Subcutaneous adipose tissue (tissue), 4 donors: ENCODE measurements around the gene C6orf132. TPM values are rescaled to one million over a fixed set of nuclear protein-coding genes. Genes with fewer than 3 reads are reported as not detected.

Experiments used
- total RNA-seq, 4 donors: library from RNA; depleted of rRNA; stranded (reverse); fragments of >200 nt; gene quantifications; one replicate each; pipeline ENCODE4 v1.1.0, GENCODE V29; 2016
- TF ChIP-seq, protein P1 (sequence below): fragments of 450-650 bp; IDR thresholded peaks from one replicate; pipeline ENCODE4 v1.5.1; 2016; ENCODE audit warnings: low read depth, mild to moderate bottlenecking, control low read depth, antibody characterized with exemption, moderate library complexity

The C6orf132 gene
- total RNA-seq, 4 donors from 2014 or later: 1.3 to 5.3 (median 2.6) TPM

DNA sequence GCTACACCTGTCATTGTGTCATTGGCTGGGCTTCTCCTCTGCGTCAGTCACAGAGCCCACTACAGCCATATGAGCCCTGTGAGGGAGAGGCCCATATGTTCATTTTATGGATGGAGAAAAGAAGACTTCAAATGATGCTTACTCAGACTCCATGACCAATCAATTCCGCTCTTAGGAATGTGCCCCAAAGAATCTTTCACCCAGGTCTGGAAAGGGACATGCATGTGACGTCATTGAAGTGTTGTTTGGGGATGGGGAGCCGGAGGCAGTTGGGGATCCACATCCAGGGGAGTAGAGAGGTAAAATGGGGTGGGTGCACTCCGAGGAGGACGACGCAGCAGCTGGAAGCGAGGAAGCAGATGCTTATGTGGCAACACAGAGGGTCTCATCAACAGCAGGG is 9.6 kb upstream of the C6orf132 start:
- TF ChIP-seq, protein P1, sequence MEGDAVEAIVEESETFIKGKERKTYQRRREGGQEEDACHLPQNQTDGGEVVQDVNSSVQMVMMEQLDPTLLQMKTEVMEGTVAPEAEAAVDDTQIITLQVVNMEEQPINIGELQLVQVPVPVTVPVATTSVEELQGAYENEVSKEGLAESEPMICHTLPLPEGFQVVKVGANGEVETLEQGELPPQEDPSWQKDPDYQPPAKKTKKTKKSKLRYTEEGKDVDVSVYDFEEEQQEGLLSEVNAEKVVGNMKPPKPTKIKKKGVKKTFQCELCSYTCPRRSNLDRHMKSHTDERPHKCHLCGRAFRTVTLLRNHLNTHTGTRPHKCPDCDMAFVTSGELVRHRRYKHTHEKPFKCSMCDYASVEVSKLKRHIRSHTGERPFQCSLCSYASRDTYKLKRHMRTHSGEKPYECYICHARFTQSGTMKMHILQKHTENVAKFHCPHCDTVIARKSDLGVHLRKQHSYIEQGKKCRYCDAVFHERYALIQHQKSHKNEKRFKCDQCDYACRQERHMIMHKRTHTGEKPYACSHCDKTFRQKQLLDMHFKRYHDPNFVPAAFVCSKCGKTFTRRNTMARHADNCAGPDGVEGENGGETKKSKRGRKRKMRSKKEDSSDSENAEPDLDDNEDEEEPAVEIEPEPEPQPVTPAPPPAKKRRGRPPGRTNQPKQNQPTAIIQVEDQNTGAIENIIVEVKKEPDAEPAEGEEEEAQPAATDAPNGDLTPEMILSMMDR: no peak

DNA sequence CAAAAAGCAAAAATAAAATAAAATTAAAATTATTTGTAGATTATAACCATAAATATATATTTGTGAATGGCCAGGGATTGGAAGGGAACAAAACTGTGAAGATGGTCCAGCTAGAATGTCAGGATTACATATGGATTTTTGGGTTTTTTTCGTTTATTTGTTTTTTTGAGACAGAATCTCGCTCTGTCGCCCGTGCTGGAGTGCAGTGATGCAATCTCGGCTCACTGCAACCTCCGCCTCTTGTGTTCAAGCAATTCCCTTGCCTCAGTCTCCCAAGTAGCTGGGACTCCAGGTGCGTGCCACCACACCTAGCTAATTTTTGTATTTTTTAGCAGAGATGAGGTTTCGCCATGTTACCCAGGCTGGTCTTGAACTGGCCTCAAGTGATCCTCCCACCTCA is 7.8 kb upstream of the C6orf132 start:
- TF ChIP-seq, protein P1: no peak

DNA sequence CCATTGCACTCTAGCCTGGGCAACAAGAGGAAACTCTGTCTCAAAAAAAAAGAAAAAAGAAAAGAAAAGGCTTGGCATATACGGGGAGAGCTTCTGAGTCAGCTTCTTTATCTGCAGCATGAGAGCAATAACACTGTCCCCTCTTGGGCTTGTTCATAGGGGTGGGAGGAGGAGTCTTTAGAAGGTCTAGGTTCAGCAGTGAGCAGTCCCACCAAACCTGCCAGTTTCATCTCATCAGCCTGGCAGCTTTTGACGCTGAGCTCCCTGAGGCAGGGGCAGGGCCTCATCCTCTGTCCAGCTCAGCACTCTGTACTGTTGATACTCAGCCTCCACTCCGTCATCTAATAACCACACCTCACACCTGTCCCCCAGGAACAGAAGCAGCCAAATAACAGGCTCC is 5.6 kb upstream of the C6orf132 start:
- TF ChIP-seq, protein P1: no peak

DNA sequence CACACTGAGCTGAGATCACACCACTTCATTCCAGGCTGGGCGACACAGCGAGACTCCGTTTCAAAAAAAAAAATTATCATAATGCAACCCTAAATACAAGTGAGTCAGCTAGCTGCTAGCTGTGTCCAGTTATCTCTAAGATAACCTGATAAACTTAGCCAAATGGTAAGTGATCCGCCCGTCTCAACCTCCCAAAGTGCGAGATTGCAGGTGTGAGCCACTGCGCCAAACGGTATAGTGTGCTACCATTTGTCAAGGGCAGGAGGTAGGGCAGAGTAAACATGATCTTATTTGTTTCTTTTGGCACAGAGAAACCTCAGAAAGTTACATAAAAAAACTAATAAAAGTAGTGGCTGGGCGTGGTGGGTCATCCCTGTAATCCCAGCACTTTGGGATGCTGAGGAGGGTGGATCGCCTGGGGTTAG is 4.7 kb upstream of the C6orf132 start:
- TF ChIP-seq, protein P1: no peak

DNA sequence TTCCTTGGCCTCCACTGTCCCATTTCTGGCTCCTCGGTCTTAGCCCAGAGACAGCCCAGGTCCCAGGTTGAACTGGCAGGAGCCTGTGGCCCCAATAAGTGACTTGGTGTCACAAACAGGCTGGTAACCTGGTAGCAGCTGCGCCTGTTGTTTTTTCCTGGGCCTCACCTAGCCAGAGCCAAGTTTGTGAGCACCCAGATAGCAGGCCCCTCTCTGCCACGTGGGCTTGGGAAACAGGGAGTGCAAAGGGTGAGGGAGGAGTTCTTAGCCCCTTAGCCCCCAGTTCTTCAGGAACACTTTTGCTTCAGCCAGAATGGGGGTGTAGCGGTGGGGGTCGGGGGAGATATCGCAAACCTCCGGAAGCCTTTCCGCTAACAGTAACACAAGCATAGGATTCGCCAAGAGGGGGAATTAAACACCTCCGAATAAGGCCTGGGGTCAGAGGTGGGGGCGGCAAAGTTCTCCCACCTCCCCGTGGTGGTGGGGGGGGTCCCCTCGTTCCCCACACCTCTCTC is 760 bp downstream of the C6orf132 start:
- TF ChIP-seq, protein P1: no peak

DNA sequence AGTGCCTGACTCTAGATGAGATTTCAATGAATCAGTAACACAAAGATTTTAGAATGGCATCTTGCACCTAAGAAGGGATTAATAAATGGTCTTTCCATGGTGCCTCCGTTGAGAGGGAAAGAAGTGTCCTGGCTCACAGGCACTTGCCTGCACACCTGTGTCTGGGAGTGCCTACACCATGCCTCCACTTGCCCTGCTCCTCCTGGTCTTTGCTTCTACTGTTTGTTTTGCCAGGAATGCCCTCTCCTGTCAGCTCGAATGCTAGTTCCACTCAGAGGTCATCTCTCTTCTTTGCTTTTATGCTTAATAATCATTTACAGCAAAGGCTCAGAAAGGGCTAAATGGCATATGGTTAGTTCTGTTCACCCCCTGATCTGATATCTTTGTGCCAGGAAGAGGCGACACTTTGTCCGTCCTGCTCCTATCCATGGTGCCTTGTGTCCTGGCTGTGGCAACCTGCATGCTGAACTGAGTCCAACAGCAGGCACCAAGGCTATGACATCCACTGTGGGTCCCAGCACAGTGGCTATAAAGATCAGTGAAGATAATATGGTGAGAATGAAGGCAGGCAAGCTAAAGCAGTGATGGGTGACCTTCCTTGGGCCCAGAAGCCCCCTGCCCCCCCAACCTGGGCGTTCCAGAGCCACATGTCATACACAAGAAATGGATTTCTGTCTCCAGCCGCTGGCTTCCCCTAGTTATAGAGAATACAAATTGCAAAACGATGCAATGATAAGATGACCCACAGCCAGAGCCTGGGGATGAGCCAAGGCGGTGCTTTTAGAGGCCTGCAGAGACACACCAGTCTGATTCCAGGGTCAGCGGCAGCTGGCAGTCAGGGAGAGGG is 1.4 kb downstream of the C6orf132 start:
- TF ChIP-seq, protein P1: no peak

DNA sequence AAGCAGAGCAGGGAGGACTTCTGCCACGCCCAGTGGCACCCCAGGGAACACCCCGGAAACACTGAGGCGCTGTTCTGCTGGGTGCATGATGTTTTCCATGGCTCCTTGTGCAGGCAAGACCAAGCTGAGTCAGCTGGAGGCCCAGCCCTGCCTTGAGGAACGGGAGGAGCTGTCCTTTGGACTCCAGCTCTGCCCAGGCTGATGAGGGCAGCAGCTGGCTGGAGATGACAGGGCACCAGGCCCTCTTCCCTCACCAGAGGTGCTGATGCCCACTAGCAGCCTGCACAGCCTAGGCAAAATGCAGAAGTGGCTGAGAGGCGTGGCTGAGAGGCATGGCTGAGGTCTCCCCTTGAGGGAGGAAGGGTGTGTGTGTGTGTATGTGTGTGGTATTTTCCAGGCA is 2.4 kb downstream of the C6orf132 start:
- TF ChIP-seq, protein P1: no peak
